GM12878 (cell line): Measurements from ENCODE around the gene LIN7A. TPM values are rescaled to one million over a fixed set of nuclear protein-coding genes. Genes with fewer than 3 reads are reported as not detected.

Experiments used
- ATAC-seq: fragments of 200-7000 bp; cut with Tn5 transposase; 3 replicates; pipeline ENCODE4 v1.9.1; 2020; ENCODE audit warnings: mild to moderate bottlenecking, moderate library complexity
- BruUV-seq: library from RNA; stranded (reverse); fragments of 400-500 nt; replicated peaks from 2 replicates; lab custom pipeline; 2021; lab: Mats Ljungman, UMichigan
- CTCF ChIA-PET: fragments of 300-600 bp; sonication (Branson Sonifier 250); formaldehyde crosslinking; extraction: SDS; loops from one replicate; lab custom pipeline; 2021; ENCODE audit warnings: inconsistent platforms; lab: Yijun Ruan, JAX
- POLR2A ChIA-PET: fragments of 350-600 bp; formaldehyde crosslinking; extraction: SDS; loops from one replicate; lab custom pipeline; 2021; ENCODE audit warnings: inconsistent platforms; lab: Charles Lee
- RAD21 ChIA-PET: fragments of 300-600 bp; sonication (Branson Sonifier 250); formaldehyde crosslinking; loops from one replicate; lab custom pipeline; 2023; ENCODE audit warnings: antibody characterized with exemption; ENCODE audit not compliant: unreplicated experiment; lab: Charles Lee
- SMC1A ChIA-PET: fragments of 300-600 bp; sonication (Branson Sonifier 250); formaldehyde crosslinking; loops from one replicate; lab custom pipeline; 2023; ENCODE audit not compliant: unreplicated experiment, uncharacterized antibody; lab: Charles Lee
- DNase-seq: peaks from one replicate; pipeline ENCODE4 v3.0.0-alpha.2; 2011; ENCODE audit warnings: low read depth, low spot score
- FAIRE-seq: peaks from 3 replicates; lab custom pipeline; 2011; peaks lifted over from hg19 to GRCh38; lab: Jason Lieb, UNC
- H2AFZ ChIP-seq: 2 replicates; pipeline ENCODE4 v1.6.0; 2011; ENCODE audit warnings: low read depth, low read length, control low read depth; ENCODE audit not compliant: control insufficient read depth
- H3K27ac ChIP-seq: 2 replicates; pipeline ENCODE4 v1.5.1; 2011; ENCODE audit warnings: control low read depth; ENCODE audit not compliant: control insufficient read depth, insufficient read depth
- H3K27me3 ChIP-seq, 2 experiments: replicated peaks in 1 of 2; 2 replicates each; pipeline versions ENCODE4 v1.6.0 to v1.6.1; 2011; ENCODE audit warnings: low read length in 1 of 2; ENCODE audit not compliant: control insufficient read depth in 2 of 2, insufficient read depth in 2 of 2
- H3K36me3 ChIP-seq, 2 experiments: 2 replicates each; pipeline ENCODE4 v1.5.1; 2011; ENCODE audit warnings: low read length in 1 of 2; ENCODE audit not compliant: control insufficient read depth in 2 of 2, insufficient read depth in 2 of 2
- H3K4me1 ChIP-seq: 2 replicates; pipeline ENCODE4 v1.6.1; 2011; ENCODE audit warnings: mild to moderate bottlenecking, low read length, moderate library complexity, mixed read lengths; ENCODE audit not compliant: control insufficient read depth, insufficient read depth
- H3K4me2 ChIP-seq: 2 replicates; pipeline ENCODE4 v1.6.0; 2011; ENCODE audit warnings: control low read depth; ENCODE audit not compliant: control insufficient read depth, insufficient read depth
- H3K4me3 ChIP-seq: fragments of 200-600 bp; sonication (generic); 2 replicates; pipeline ENCODE4 v1.5.1; 2016
- H3K79me2 ChIP-seq: 2 replicates; pipeline ENCODE4 v1.6.0; 2011; ENCODE audit warnings: low read length; ENCODE audit not compliant: control insufficient read depth, insufficient read depth
- H3K9ac ChIP-seq: 2 replicates; pipeline ENCODE4 v1.8.0; 2011; ENCODE audit warnings: low read length, control low read depth, mixed read lengths; ENCODE audit not compliant: control insufficient read depth, insufficient read depth
- H3K9me3 ChIP-seq: replicated peaks from 3 replicates; pipeline ENCODE4 v1.5.1; 2011; ENCODE audit warnings: mild to moderate bottlenecking, low read length; ENCODE audit not compliant: control insufficient read depth, insufficient read depth
- H4K20me1 ChIP-seq: 2 replicates; pipeline ENCODE4 v1.6.0; 2011; ENCODE audit not compliant: control insufficient read depth, insufficient read depth
- BACH1 ChIP-seq: fragments of 450-650 bp; IDR thresholded peaks from 2 replicates; pipeline ENCODE4 v1.6.1; 2017; ENCODE audit warnings: mild to moderate bottlenecking, borderline replicate concordance
- DPF2 ChIP-seq: fragments of 450-650 bp; IDR thresholded peaks from 2 replicates; pipeline ENCODE4 v1.6.1; 2017; ENCODE audit warnings: mild to moderate bottlenecking
- EP300 ChIP-seq, 2 experiments: fragments of 150-350 bp in 1 of 2; IDR thresholded peaks; 2 replicates each; pipeline ENCODE4 v1.6.1; 2011 to 2012; ENCODE audit warnings: low read depth in 2 of 2, low read length in 2 of 2, borderline replicate concordance in 1 of 2, improper control_type of control experiment in 1 of 2, inconsistent platforms in 1 of 2; ENCODE audit not compliant: control insufficient read depth in 1 of 2
- HDAC2 ChIP-seq: fragments of 200-600 bp; sonication (generic); IDR thresholded peaks from 2 replicates; pipeline ENCODE4 v1.6.1; 2017
- LARP7 ChIP-seq: fragments of 450-650 bp; IDR thresholded peaks from 2 replicates; pipeline ENCODE4 v1.6.1; 2017; ENCODE audit warnings: mild to moderate bottlenecking
- MAX ChIP-seq: IDR thresholded peaks from 2 replicates; pipeline ENCODE4 v1.6.1; 2012; ENCODE audit warnings: low read depth, low read length, improper control_type of control experiment
- MYC ChIP-seq: IDR thresholded peaks from 2 replicates; pipeline ENCODE4 v1.6.1; 2011; ENCODE audit warnings: mild to moderate bottlenecking, low read length, moderate library complexity, inconsistent platforms; ENCODE audit not compliant: insufficient read depth, insufficient replicate concordance, insufficient read length, severe bottlenecking
- NFYA ChIP-seq: IDR thresholded peaks from 2 replicates; pipeline ENCODE4 v1.6.1; 2011; ENCODE audit warnings: low read depth, mild to moderate bottlenecking, low read length, improper control_type of control experiment, borderline replicate concordance
- PBX3 ChIP-seq: IDR thresholded peaks from 2 replicates; pipeline ENCODE4 v1.6.1; 2011; ENCODE audit warnings: mild to moderate bottlenecking, low read depth, low read length, moderate library complexity; ENCODE audit not compliant: insufficient replicate concordance
- RUNX3 ChIP-seq: IDR thresholded peaks from 2 replicates; pipeline ENCODE4 v1.6.1; 2012; ENCODE audit warnings: low read length, inconsistent platforms
- SRF ChIP-seq, 2 experiments: IDR thresholded peaks; 2 replicates each; pipeline ENCODE4 v1.6.1; 2011; ENCODE audit warnings: low read depth in 2 of 2, low read length in 2 of 2, mild to moderate bottlenecking in 1 of 2, moderate library complexity in 1 of 2
- TCF12 ChIP-seq: IDR thresholded peaks from 2 replicates; pipeline ENCODE4 v1.6.1; 2011; ENCODE audit warnings: low read depth, mild to moderate bottlenecking, low read length
- USF1 ChIP-seq: IDR thresholded peaks from 2 replicates; pipeline ENCODE4 v1.6.1; 2011; ENCODE audit warnings: borderline replicate concordance, low read depth, mild to moderate bottlenecking, moderate library complexity, mixed read lengths, low read length; ENCODE audit not compliant: insufficient read depth; ENCODE audit errors: extremely low read length
- ZNF207 ChIP-seq: fragments of 450-650 bp; IDR thresholded peaks from 2 replicates; pipeline ENCODE4 v1.6.1; 2014; ENCODE audit warnings: antibody characterized with exemption, mild to moderate bottlenecking, borderline replicate concordance
- ZNF274 ChIP-seq: IDR thresholded peaks from one replicate; pipeline ENCODE4 v1.8.0; 2011; ENCODE audit not compliant: insufficient read length, insufficient read depth
- WGBS: methylation state at CpG from one replicate; pipeline ENCODE4 v1.1.6; 2016; ENCODE audit warnings: low lambda C conversion rate; ENCODE audit not compliant: insufficient replicate concordance, insufficient coverage; ENCODE audit errors: missing lambda C conversion rate; 5-methylcytosine and 5-hydroxymethylcytosine counted together
- in situ Hi-C: fragments of 300-500 bp; cut with MboI; formaldehyde crosslinking; loops from 9 replicates; pipeline ENCODE4 v1.14.3; 2018; ENCODE audit warnings: mixed read lengths
- intact Hi-C: fragments of 100-400 bp; cut with micrococcal nuclease; formaldehyde crosslinking; loops from one replicate; pipeline ENCODE4 v1.14.2; 2022; ENCODE audit not compliant: unreplicated experiment
- polyA plus RNA-seq, 11 experiments: library from polyadenylated mRNA; depleted of rRNA in 4 of 11; unstranded in 6 of 11; stranded (reverse) in 5 of 11; fragments of >200 nt; fragmentation: Nextera tagmentation in 4 of 11; fragmentation: Illumina TruSeq in 1 of 11; extraction: Ambion mirVana in 4 of 11; extraction: Trizol in 1 of 11; gene quantifications; 1 replicate in 1 of 11; 2 replicates in 10 of 11; pipeline versions ENCODE4 v1.2.1 to v1.2.3, GENCODE V29; 2011 to 2016; ENCODE audit warnings: inconsistent platforms in 2 of 11, missing spikeins in 2 of 11, low read depth in 1 of 11
- total RNA-seq, 4 experiments: library from RNA; depleted of rRNA in 3 of 4; stranded (reverse); fragments of >200 nt in 3 of 4; fragmentation: Illumina TruSeq in 1 of 4; extraction: Trizol in 1 of 4; gene quantifications; 2 replicates each; pipeline versions ENCODE4 v1.2.1 to v1.2.3, GENCODE V29; 2013 to 2021

Gene LIN7A
- total and polyA plus RNA-seq, 10 of the 15 experiments (the other 5 are each of a cell fraction or from before 2014, with no cell fraction given), result 0.04 to 0.93 (median 0.35) TPM; not detected in 1

GRCh38 chr12:80895240-80895639 lies 42.5 kb downstream of the LIN7A start:
- SMC1A ChIA-PET, result interaction anchor here (0.8 to 1.1 kb wide), 2 partner anchors 9 to 263 kb away, joined by 3 to 4 read pairs; no protein-coding TSS in a partner anchor
- intact Hi-C loops, result no loop called here

More at GRCh38 chr12:80895240-80895639, 42.5 kb downstream of the LIN7A start:
- Histone ChIP-seq H3K4me1 (no peaks in the 10 kb centered on the region), H3K4me2 (no peak overlapping the region), H3K4me3 (no peak overlapping the region), H3K79me2 (no peaks in the 10 kb centered on the region), H2AFZ (no peak overlapping the region), H3K27ac (no peak overlapping the region), H3K27me3 (no peaks in the 10 kb centered on the region), H4K20me1 (no peaks in the 10 kb centered on the region), H3K9me3 (no peaks in the 10 kb centered on the region), H3K36me3 (no peaks in the 10 kb centered on the region), H3K9ac (no peak overlapping the region)
- TF ChIP-seq MYC (no peak), DPF2 (no peak), LARP7 (no peak), BACH1 (no peak), NFYA (no peak), ZNF274 (no peak), ZNF207 (no peak), MAX (no peak), RUNX3 (no peak), EP300 (IDR thresholded peaks at IDR 0.05; ENCODE audit: borderline replicate concordance in 1 of 2, control insufficient read depth in 1 of 2, low read depth in 2 of 2, low read length in 2 of 2) (no peak), HDAC2 (no peak), TCF12 (no peak), PBX3 (no peak), USF1 (no peak), SRF (IDR thresholded peaks at IDR 0.05; ENCODE audit: low read depth in 2 of 2, low read length in 2 of 2) (no peak)
- DNase-seq (no peak), FAIRE-seq (no peak), ATAC-seq (no peak)
- no TSS peak for BruUV-seq
- WGBS, result 45% methylated on average over 3 of the region's 3 CpGs
- ChIA-PET CTCF (interaction anchor here (1.3 to 1.4 kb wide), 2 partner anchors 13 to 79 kb away, joined by 3 to 4 read pairs; no protein-coding TSS in a partner anchor), RAD21 (no interaction called here), POLR2A (no interaction called here)
- in situ Hi-C loops, result no loop called here
